DMS53 treated with DMSO at 0.1 percent for 48 hours (cell line): ENCODE results near the gene EDC4.
"Not testable (repeated sequence)": the region's sequence is repeated elsewhere in the genome, so short reads cannot be mapped to it uniquely, and the experiment has no call there.

Experiments used
- DNase-seq: peaks from one replicate; lab custom pipeline; 2025; ENCODE audit not compliant: unreplicated experiment; lab: John Stamatoyannopoulos, UW

The EDC4 gene, protein sequence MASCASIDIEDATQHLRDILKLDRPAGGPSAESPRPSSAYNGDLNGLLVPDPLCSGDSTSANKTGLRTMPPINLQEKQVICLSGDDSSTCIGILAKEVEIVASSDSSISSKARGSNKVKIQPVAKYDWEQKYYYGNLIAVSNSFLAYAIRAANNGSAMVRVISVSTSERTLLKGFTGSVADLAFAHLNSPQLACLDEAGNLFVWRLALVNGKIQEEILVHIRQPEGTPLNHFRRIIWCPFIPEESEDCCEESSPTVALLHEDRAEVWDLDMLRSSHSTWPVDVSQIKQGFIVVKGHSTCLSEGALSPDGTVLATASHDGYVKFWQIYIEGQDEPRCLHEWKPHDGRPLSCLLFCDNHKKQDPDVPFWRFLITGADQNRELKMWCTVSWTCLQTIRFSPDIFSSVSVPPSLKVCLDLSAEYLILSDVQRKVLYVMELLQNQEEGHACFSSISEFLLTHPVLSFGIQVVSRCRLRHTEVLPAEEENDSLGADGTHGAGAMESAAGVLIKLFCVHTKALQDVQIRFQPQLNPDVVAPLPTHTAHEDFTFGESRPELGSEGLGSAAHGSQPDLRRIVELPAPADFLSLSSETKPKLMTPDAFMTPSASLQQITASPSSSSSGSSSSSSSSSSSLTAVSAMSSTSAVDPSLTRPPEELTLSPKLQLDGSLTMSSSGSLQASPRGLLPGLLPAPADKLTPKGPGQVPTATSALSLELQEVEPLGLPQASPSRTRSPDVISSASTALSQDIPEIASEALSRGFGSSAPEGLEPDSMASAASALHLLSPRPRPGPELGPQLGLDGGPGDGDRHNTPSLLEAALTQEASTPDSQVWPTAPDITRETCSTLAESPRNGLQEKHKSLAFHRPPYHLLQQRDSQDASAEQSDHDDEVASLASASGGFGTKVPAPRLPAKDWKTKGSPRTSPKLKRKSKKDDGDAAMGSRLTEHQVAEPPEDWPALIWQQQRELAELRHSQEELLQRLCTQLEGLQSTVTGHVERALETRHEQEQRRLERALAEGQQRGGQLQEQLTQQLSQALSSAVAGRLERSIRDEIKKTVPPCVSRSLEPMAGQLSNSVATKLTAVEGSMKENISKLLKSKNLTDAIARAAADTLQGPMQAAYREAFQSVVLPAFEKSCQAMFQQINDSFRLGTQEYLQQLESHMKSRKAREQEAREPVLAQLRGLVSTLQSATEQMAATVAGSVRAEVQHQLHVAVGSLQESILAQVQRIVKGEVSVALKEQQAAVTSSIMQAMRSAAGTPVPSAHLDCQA (N-terminal part only)

DNA sequence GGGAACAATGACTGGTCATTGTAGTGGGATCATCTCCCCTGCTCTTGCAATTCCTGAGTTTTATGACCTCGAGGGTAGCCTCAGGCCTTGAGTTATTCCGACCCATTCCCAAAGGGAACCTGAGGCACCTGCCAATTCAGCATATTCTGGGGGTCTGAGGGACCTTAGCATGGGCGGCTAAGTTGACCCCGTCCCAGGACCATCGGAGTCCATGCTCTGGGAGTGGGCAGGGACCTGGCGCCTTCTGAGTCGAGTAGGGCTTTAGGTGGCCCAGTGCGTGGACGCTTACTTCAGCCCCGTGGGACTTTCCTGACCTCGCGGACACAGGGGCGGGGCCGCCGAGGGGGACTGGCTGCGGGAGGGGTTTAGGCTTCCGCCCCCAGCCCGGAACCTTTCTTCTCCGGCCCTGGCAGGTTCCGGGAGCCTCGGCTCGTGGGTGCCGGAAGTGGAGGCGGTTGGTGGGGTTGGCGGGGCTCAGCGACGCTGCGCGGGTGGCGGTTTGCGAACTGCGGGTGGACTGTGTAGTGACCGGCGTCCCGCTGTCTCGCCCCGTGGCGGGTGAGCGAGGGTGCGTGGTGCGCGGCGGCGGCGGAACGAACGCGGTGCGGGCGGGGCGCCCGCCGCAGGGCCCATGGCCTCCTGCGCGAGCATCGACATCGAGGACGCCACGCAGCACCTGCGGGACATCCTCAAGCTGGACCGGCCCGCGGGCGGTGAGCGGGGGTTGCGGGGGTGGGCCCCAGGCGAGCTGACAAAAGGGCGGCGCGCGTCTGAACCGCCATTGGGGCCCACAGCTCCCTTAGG is at the start of gene EDC4:
Gene EDC4, plus strand, starts transcription at position 422 of the 804 bp plus-strand sequence. Its CDS starts 210 bp downstream, at position 632.
- peak; percentile 20 for DNase-seq

DNA sequence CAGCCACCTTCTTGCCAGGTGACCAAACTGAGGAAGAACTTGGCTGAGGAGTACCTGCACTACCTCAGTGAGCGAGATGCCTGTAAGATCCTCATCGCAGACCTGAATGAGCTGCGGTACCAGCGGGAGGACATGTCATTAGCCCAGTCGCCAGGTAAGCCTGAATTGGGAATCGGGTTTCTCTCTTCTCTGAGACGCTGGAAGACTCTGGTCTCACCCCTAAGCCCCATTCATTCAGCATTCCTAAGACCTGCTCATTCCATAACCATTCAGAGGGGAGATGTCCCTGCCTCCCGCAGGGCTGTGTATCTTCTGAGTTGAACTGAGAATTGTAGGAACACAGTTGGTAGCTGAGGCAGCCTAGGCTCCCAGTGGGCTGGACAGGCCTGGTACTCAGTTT is 47.7 kb upstream of the EDC4 start:
- DNase-seq: no peak

DNA sequence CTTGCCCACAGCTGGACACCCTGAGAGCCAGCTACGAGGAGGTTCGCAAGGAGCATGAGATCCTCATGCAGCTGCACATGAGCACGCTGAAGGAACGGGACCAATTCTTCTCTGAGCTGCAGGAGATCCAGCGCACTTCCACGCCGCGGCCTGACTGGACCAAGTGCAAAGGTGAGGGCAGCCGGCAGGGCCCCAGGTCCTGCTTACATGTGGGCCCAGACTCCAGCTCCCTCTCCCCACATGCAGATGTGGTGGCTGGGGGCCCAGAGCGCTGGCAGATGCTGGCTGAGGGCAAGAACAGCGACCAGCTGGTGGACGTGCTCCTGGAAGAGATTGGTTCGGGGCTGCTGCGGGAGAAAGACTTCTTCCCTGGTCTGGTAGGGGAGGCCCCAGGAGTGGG is 46.9 kb upstream of the EDC4 start:
- no peak for DNase-seq

DNA sequence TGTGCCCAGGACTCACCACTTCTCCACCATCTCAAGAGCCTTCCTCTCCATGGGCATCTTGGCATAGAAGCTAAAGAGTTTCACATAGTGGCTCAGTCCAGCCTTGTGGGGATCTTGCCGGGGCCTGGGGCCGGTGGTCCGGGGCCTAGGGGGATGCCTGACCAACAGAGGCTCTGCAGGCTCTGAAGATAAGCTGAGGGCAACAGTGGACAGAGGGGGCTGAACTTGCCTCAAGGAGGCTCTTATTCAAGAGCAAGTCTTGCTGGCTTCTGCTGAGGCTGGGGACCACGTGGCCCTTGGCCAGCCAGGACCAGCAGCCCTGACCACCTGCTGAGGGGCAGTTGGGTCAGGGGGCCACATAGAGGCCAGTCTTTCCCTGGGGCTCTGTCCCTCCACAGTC is 44.2 kb upstream of the EDC4 start:
- DNase-seq: no peak

DNA sequence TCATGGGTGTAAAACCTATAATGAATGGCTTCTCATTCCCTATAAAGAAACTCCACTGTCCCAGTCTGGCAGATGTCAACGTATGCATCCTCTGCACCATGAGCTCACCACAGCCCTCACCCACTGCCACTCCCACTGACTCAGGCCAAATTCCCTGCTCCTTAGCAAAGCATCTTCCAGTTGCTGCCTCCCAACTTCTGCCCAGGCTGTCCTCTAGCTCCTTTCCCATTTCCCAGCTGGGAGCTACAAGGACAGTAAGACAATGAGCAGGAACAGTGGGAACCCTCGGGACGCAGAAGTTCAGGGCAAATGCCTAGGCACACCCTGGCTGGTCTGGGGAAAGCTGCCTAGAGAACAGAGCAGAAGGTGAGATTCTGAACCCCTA is 39.8 kb upstream of the EDC4 start:
- DNase-seq: no peak

DNA sequence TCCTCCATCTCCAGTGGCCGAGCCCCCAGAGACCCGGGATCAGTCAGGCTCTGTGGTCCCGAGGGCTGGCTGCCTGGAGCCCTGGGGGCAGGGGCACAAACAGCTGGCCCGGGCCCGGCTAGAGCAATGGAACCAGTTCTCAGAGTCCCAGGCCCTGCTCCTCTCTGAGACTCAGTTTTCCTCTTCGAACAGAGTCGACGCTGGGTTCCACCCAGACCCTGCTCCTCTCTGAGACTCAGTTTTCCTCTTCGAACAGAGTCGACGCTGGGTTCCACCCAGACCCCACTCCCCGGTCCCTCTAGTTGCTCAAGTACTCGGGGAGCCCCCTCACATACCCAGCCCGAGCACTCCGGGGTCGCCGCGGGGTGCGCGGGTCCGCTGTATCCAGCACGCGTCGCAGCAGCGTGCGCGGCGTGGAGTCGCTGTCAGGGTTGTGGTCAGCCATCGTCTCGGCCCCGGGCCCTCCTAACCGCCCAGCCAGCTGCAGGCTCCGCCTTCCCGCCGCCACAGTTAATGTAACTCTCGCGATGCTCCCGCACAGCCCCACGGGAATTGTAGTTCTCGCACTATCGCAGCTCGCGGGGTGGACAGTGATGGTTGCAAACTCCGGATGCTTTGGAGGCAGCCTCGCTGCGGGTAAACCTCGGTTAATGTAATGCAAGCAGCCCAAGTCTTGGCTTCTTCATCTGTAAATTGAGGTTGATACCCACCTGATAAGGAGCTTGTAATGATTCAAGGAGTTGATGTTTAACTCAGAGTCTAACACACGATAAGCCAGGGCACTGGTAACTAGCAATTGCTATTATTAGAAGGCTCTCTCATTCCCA is 39.2 kb upstream of the EDC4 start:
- peak; percentile 71 for DNase-seq

DNA sequence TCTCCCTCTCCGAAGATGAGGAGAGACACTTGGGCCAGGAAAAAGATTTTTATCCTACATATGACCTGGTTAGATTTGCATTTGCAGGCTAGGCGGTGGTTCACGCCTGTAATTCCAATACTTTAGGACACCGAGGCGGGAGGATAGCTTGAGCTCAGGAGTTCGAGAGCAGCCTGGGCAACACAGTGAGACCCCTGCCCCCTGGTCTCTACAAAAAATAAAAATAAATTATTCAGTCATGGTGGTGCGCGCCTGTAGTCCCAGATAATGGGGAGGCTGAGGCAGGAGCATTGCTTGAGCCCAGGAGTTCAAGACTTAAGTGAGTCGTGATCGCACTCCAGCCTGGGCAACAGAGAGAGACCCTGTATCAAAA is 38.6 kb upstream of the EDC4 start:
- no peak for DNase-seq

DNA sequence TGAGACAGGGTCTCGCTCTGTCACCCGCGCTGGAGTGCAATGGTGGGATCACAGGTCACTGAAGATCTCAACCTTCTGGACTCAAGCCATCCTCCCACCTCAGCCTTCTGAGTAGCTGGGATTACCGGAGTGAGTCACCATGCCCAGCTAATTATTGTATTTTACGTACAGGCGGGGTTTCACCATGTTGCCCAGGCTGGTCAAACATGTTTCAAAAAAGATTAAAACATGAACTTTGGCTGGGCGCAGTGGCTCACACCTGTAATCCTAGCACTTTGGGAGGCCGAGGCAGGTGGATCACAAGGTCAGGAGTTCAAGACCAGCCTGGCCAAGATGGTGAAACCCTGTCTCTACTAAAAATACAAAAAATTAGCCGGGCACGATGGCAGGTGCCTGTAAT is 35.7 kb upstream of the EDC4 start:
- DNase-seq: not testable (repeated sequence)

DNA sequence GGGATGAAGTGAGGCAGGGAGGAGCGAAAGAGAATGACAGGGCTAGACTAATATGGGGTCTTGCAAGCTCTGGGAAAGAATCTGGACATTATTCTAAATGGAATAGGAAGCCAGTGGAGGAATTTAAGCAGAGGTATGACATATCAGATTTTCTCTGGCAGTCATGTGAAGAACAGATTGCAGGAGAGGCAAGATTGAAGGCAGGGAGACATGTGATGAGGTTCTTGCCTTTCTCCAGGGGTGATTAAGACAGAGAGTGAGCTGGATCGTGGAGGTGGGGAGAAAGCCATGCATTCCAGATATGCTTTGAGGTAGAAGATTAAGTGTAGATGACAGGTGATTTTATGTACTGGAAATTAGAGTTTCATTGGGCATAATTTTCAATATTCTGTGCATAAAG is 35.0 kb upstream of the EDC4 start:
- DNase-seq: no peak

DNA sequence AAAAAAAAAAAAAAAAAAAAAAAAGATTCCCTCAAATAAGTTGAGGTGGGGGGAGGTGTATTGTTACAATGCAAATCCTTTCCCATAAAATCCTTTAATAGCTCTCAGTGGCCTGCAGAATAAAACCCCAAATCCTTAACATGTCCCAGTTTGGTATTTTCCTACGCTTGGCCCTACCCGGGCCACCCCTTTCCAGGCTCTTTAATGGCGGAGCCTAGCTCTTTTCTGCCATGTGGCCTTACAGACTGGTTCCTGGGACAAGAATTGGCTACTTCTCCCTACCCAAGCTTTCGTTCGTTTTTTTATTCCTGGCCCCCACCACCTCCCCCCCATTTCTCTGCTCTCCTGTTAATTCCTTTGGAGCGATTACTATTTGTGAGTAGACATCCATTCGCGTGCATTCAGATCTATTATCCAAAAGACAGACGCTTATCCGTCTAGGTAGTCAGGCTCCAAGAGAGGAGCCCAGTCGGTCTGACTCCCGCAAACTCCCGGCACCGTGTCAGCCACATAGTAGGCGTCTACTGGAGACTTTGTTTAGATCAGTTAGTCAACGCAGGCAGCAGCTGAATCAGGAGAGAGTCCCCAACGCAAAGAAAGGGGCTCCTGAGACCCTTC is 31.5 kb upstream of the EDC4 start:
- no peak for DNase-seq

DNA sequence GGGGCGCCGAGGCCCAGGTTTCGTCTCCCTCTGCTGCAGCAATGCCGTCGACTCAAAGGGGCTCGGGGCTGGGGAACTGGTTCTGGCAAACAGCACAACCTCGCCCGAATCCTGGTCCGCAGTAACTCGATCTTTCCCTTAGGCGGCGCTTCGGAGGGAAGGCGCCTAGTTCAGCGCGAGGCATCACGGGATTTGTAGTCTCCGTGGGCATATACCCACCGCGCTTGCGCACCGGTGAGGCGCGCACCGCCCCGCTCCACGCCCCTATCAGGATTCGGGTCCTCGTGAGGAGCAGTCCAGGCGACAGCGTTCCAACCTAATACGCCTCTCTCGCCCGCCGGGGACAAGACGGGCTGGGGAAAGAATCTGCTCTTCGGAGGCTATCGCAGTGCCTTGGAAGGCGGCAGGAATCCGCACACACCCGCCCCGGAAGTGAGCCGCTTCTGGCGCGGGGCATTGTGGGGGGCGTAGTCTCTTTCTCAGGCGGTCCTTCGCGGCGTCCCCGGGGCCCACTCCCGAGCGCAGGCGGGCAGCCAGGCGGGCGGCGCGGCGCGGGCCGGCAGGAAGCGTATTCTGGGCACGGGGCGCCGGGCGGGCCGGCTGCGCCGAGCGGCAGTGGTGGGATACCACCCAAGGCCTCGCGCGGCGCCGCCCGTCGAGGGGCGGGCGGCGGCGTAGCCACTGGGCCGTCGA is 30.9 kb upstream of the EDC4 start, which contains the start of gene THAP11:
Gene THAP11, plus strand, starts transcription at position 505 of the 693 bp plus-strand sequence. CDS start 235 bp downstream, outside the sequence.
- peak; percentile 81 for DNase-seq

DNA sequence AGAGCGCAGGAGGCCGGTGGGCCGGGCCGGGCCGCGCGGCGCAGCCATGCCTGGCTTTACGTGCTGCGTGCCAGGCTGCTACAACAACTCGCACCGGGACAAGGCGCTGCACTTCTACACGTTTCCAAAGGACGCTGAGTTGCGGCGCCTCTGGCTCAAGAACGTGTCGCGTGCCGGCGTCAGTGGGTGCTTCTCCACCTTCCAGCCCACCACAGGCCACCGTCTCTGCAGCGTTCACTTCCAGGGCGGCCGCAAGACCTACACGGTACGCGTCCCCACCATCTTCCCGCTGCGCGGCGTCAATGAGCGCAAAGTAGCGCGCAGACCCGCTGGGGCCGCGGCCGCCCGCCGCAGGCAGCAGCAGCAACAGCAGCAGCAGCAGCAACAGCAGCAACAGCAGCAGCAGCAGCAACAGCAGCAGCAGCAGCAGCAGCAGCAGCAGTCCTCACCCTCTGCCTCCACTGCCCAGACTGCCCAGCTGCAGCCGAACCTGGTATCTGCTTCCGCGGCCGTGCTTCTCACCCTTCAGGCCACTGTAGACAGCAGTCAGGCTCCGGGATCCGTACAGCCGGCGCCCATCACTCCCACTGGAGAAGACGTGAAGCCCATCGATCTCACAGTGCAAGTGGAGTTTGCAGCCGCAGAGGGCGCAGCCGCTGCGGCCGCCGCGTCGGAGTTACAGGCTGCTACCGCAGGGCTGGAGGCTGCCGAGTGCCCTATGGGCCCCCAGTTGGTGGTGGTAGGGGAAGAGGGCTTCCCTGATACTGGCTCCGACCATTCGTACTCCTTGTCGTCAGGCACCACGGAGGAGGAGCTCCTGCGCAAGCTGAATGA is 30.1 kb upstream of the EDC4 start:
- DNase-seq: peak; percentile 4

DNA sequence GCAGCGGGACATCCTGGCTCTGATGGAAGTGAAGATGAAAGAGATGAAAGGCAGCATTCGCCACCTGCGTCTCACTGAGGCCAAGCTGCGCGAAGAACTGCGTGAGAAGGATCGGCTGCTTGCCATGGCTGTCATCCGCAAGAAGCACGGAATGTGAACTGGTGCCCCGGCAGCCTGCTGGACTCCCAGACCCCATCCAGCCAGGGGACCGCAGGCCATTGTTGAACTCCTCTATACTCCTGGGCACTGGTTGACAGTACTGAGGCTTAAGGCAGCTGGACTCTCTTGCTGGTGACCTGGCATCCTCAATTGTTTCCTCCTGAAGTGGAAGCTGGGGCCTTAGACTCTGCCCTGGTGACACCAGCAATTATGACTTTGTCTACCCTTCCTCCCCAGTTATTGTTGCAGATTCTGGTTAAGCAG is 29.5 kb upstream of the EDC4 start:
- no peak for DNase-seq

DNA sequence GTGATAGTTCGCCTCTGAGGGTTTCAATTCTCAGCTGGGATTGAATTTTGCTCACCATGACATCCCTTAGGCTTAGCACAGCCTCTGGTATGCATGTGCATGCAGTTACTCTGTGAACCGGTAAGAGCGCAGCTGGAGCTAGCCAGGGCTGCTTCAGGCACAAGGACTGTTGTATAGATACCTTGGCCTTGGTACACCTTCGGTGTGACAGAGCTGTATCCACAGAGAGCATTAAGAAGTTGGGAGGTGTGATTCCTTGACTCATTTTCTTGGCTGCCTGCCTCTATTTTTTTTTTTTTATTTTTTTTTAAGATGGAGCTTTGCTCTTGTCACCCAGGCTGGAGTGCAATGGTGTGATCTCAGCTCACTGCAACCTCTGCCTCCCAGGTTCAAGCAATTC is 28.4 kb upstream of the EDC4 start:
- no peak for DNase-seq

DNA sequence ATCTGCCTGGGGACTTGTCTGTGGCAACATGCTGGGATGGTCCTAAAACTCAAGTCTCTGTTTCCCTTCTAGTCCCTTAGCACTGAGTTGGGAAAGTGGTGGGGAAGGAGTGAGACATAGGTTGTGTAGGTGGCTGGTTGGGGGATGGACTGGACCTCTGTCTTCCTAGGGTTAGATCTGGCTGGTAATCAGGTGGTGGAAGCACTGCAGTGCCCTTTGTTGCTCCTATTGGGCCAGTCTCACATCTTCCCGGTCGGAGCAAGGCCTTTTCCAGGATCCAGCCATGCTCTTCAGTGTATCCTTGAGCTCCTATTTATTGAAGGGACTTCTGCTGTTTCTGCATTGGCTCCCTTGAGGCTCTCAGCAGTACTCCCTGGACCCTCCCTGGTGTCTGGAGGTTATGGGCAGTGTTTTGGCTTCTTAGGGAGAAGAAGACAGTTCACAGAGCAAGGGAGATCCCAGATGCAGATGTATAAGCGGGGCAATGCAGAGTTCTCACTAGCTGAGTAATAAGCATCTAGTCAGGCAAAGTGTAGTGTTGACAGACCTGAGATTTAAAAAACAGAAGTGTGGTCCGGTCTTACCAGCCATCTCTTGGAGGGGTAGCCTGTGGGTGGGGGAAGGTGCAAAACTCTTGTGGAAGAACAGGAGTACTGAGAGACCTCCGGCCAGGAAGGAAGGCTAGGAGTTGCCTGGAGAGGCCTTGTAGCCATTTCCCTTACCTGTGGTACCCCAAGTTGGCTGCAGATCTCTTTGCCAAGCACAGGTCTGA is 27.4 kb upstream of the EDC4 start:
- DNase-seq: no peak

DNA sequence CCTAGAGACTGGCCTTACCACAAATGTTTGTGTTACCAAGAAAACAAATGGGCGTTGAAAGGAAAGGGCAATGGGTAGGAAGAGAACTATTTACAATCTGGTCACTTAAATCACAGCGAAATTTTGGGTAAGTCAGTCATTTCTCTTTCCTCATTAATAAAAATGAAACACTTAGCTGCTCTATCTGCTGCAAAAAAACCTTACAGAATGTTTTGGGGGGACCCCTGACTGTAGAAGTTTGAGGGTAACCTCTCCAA is 26.9 kb upstream of the EDC4 start:
- no peak for DNase-seq
